NCI-H1105 (cell line): Measurements from ENCODE around the gene CYP4F8.
"Not testable (repeated sequence)": the region's sequence is repeated elsewhere in the genome, so short reads cannot be mapped to it uniquely, and the experiment has no call there.

Experiments used
- DNase-seq: peaks from one replicate; lab custom pipeline; 2025; lab: John Stamatoyannopoulos, UW

CYP4F8 gene

GRCh38 chr19:15614507-15615379 is at the start of gene CYP4F8:
Gene CYP4F8, plus strand, starts transcription at chr19:15615218. Its CDS starts 399 bp downstream, at chr19:15615617.
- no peak for DNase-seq

- DNase-seq = no peak
Measured at GRCh38 chr19:15570420-15570819, 44.6 kb upstream of the CYP4F8 start.

- no peak for DNase-seq
Measured at GRCh38 chr19:15575406-15575805, 39.6 kb upstream of the CYP4F8 start.

- no peak for DNase-seq
Measured at GRCh38 chr19:15576526-15577156, 38.4 kb upstream of the CYP4F8 start.

DNA sequence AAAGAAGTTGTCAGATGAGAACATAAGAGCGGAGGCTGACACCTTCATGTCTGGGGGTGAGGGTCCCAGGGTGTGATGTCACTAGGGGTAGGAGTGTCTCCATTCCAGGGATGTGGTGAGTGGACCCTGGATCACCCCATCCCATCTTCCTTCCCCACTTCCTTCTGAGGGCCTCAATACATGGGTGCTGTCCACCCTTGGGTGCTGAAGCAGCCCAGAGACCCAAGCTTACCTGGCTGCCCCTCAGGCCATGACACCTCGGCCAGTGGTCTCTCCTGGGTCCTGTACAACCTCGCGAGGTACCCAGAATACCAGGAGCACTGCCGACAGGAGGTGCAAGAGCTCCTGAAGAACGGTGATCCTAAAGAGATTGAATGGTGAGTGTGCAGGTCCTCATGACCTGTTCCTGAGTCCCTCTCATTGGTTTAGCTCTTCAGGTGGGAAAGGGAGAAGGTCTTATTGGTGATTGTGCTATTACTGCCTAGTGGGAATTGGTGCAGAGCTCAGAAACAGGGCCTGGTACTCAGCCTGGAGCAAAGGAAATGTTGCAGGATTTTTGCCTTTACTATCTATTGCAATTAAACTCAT is 37.7 kb upstream of the CYP4F8 start:
- no peak for DNase-seq

DNA sequence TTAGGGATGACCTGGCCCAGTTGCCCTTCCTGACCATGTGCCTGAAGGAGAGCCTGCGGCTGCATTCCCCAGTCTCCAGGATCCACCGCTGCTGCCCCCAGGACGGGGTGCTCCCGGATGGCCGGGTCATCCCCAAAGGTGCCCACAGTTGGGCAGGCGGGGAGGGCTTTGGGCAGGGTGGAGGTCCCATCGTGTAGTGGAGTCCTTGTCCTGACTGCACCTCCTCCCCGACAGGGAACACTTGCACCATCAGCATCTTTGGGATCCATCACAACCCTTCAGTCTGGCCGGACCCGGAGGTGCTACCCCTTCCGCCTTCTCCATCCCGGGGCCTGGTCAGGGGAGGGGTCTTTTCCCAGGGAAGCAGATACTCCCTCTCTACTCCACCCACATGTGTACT is 31.7 kb upstream of the CYP4F8 start:
- DNase-seq = no peak

DNA sequence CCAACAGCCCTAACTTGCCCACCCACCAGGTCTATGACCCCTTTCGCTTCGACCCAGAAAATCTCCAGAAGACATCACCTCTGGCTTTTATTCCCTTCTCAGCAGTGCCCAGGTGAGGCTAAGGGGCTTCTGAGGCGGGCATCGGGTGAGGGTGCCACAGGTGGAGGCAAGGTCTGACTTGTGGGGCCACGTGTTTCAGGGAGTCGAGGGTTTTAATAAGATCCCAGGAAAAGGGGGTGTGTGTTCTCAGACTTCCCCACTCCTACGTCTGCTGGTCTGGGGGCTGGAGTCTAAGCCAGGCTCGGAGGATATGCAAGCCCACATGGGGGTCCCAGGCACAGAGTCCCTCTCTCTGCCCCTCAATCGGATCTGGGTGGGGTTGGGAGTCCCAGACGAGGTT is 30.9 kb upstream of the CYP4F8 start:
- DNase-seq = no peak

DNA sequence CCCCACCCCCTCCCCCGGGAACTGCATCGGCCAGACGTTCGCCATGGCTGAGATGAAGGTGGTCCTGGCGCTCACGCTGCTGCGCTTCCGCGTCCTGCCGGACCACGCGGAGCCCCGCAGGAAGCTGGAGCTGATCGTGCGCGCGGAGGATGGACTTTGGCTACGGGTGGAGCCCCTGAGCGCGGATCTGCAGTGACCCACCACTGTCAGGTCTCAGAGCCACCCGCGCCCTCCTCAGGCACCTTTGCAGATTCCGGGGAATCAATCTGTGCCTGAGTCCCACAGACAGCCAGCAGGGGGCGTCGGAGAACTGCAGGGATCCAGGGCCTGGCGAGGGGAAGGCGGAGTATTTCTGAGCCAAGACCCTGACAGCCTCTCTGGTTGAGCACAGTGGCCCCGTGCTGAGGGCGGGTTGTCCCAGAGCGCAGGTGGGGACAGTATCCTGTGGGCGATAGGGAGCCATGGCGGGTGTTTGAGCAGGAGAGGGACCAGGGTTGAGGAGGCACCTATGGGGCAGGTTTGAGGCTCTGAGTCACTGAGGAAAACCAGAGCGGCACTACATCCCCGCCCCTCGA is 30.4 kb upstream of the CYP4F8 start:
- DNase-seq = no peak

- no peak for DNase-seq
Measured at GRCh38 chr19:15587663-15588062, 27.4 kb upstream of the CYP4F8 start.

DNA sequence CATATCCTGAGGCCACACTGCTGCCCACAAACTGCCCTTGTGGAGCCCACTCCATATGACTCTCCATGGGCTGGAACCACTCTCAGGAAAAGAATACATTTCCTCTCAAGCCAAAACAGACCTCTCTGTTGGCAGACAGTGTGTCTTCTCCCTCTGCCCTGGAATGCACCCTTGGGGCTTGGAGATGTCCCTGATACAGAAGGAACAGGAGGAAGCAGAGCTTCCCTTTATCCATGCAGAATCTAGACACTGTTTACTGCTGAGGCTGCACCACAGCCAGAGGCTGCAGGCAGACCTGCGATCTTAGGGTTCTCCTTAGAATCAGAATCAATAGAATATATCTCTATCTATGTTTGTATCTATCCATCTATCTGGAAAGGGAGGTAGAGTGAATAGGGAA is 26.8 kb upstream of the CYP4F8 start:
- no peak for DNase-seq

- DNase-seq = no peak
Measured at GRCh38 chr19:15589760-15590451, 25.1 kb upstream of the CYP4F8 start.

GRCh38 chr19:15591796-15592195 is 23.2 kb upstream of the CYP4F8 start:
- no peak for DNase-seq

GRCh38 chr19:15592506-15592905 is 22.5 kb upstream of the CYP4F8 start:
- not testable (repeated sequence) for DNase-seq

DNA sequence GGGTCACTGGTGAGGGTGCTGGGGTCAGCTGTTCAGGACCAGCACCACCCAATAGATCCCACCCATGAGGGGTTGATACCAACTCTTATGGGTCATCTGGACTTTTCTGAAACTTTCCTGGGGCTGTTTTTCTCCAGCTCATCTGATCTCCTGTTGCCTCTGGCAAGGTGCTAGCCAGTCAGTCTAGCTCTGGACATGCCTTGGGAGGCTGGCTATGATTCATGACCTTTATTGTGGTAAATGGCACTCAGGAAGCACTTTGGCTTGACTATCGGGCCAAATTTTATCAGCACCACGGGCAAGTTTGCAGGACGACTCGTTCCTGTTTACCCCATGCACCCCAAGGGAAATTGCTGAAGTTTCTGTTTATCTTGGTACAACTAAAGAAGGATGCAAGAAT is 21.3 kb upstream of the CYP4F8 start:
- not testable (repeated sequence) for DNase-seq

- no peak for DNase-seq
Measured at GRCh38 chr19:15595069-15595468, 19.9 kb upstream of the CYP4F8 start.

DNA sequence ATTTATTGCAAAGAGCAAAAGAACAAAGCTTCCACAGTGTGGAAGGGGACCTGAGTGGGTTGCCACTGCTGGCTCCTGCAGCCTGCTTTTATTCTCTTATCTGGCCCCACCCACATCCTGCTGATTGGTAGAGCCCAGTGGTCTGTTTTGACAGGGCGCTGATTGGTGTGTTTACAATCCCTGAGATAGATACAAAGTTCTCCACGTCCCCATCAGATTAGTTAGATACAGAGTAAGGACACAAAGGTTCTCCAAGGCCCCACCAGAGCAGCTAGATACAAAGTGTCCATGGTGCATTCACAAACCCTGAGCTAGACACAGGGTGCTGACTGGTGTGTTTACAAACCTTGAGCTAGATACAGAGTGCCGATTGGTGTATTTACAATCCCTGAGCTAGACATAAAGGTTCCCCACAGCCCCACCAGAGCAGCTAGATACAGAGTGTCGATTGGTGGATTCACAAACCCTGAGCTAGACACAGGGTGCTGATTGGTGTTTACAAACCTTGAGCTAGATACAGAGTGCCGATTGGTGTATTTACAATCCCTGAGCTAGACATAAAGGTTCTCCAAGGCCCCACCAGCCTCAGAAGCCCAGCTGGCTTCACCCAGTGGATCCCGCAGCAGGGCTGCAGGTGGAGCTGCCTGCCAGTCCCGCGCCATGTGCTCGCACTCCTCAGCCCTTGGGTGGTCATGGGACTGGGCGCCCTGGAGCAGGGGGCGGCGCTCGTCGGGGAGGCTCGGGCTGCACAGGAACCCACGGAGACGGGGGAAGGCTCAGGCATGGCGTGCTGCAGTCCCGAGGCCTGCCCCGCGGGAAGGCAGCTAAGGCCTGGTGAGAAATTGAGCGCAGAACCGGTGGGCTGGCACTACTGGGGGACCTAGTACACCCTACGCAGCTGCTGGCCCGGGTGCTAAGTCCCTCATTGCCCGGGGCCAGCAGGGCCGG is 6.8 kb upstream of the CYP4F8 start:
- not testable (repeated sequence) for DNase-seq

- no peak for DNase-seq
Measured at GRCh38 chr19:15609261-15609660, 5.8 kb upstream of the CYP4F8 start.

DNA sequence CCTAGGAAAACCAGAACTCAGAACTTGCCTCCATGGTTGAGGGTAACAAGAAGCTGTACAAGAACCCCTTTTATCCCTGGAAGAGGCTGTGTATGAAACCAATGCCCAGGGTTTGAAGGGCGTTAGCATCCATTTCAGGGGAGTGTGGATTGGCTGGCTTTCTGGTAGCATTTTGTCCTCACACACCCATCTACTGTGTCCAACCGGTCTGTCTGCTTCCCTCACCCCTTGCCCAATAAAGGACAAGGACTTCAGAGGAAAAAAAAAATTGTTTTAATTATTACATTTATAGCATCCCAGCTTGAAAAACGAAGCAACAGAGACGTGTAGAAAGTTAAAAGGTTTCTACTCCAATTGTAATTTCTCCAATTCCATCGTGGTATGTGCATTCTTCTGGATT is 2.7 kb upstream of the CYP4F8 start:
- no peak for DNase-seq

GRCh38 chr19:15613338-15613737 is 1.7 kb upstream of the CYP4F8 start:
- no peak for DNase-seq

GRCh38 chr19:15615526-15615925 is 508 bp downstream of the CYP4F8 start:
- no peak for DNase-seq

DNA sequence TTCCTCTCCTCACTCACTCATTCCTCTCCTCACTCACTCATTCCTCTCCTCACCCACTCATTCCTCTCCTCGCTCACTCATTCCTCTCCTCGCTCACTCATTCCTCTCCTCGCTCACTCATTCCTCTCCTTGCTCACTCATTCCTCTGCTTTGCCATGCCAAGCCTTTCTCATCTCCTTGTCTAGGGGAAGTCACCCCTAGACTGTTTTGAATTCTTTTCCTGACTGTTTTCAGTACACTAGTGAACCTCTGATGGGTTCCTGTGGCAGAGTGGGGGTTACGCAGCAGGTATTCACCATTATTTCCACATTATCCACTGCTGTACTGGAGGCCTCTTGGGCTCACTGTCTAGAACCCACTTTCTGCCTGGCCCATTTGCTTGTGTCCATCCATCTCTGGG is 1.2 kb downstream of the CYP4F8 start:
- no peak for DNase-seq
